Cardiac fibroblast (primary cell): ENCODE data around the gene MNAT1.

ENCODE experiments used
- DNase-seq, 2 donors: peaks; one replicate each; pipeline versions ENCODE4 v3.0.0 to v3.0.0-alpha.2; 2010; ENCODE audit warnings: low read depth in 2 of 2
- H3K4me3 ChIP-seq, 2 donors: replicated peaks in 1 of 2; 1 replicate in 1 of 2; 2 replicates in 1 of 2; pipeline ENCODE4 v1.5.1; 2011; ENCODE audit warnings: low read depth in 2 of 2, low read length in 2 of 2, mild to moderate bottlenecking in 2 of 2, moderate library complexity in 1 of 2
- TF ChIP-seq, protein P1 (sequence below): IDR thresholded peaks from one replicate; pipeline ENCODE4 v1.5.1; 2011; ENCODE audit warnings: low read depth, mild to moderate bottlenecking, low read length, inconsistent platforms

Gene MNAT1

DNA sequence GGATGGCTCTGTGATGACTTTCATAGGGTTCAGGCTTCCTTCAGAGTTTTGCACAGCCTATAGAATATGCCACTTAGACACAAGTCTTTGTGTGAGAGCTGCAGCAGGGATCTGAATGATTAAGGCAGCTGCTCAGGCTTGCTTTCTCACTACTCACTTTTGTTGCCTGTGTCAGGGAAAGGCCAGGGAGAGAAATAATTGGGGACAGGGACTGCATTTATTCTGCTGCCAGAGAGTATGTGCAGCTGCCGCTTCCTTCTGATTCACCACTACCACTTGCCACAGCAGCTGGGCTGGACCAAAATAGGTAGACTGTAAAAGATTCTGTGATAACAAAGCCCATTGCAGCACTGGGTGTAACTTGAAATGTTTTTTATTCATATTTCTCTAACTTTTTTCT is 196.7 kb downstream of the MNAT1 start:
- H3K4me3 ChIP-seq: no peak overlapping the region
- TF ChIP-seq, protein P1, sequence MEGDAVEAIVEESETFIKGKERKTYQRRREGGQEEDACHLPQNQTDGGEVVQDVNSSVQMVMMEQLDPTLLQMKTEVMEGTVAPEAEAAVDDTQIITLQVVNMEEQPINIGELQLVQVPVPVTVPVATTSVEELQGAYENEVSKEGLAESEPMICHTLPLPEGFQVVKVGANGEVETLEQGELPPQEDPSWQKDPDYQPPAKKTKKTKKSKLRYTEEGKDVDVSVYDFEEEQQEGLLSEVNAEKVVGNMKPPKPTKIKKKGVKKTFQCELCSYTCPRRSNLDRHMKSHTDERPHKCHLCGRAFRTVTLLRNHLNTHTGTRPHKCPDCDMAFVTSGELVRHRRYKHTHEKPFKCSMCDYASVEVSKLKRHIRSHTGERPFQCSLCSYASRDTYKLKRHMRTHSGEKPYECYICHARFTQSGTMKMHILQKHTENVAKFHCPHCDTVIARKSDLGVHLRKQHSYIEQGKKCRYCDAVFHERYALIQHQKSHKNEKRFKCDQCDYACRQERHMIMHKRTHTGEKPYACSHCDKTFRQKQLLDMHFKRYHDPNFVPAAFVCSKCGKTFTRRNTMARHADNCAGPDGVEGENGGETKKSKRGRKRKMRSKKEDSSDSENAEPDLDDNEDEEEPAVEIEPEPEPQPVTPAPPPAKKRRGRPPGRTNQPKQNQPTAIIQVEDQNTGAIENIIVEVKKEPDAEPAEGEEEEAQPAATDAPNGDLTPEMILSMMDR: no peak
- DNase-seq: no peak

DNA sequence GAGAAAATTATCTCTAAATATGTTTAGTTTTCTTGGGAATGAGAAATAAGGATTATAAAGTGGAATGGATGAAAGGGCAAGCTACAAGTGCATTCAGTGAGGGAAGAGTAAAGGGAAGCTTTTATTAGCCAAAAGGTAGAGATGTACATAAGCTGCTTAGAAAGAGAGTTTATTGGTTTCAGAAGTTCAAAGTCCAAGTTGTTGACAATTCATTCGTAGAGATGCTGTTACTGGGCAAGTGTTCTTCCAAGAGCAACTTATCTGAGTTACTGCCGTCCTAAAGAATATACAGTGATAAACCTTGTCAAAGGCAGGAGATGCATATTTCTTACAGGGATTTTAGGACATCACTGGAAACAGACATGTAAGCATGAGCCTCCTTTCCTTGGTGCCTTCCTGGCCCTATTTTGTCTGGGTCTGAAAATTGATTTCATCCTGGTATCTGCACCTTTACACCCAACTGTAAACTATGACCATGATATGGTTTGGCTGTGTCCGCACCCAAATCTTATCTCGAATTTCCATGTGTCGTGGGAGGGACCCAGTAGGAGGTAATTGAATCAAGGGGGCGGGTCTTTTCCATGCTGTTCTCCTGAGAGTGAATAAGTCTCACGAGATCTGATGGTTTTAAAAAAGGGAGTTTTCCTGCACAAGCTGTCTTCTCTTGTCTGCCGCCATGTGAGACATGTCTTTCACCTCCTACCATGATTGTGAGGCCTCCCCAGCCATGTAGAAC is 199.5 kb downstream of the MNAT1 start:
- H3K4me3 ChIP-seq: no peak overlapping the region
- DNase-seq: no peak
- TF ChIP-seq, protein P1: no peak

DNA sequence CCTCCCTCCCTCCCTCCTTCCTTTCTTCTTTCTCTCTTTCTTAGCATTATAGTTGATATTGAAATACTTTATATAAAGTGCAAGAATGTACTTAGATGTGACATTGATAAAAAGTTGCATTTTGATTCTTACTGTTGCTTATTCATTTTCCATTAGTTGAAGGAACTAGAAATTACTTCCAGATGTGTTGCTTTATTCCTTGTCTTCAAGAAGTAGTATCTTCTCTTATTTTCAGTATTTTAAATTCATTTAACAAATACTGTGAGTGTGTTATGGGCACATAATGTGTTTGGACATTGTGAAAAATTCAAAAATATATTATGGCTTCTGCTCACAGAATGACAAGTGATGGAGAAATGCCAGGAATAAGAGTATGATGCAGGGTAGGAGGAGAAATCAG is 200.8 kb downstream of the MNAT1 start:
- TF ChIP-seq, protein P1: no peak
- DNase-seq: no peak
- H3K4me3 ChIP-seq: no peak overlapping the region

DNA sequence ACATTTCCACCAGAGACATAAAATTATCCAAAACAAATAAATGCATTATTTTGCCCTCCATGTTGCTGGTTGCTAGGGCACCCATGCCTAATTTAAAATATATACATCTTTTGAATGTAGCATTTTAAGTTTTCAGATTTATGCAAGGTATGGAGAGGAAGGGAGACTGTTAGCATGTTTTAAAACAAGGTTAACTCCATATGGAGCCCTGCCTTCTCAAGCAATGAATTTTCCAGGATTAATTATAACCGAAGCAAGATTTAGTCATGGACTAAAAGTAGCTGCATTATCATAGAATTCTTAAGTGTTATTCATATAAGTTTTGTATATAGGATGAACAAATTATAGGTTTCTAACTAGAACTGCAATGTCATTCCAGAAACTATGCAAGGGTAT is 209.1 kb downstream of the MNAT1 start:
- no peak for DNase-seq
- TF ChIP-seq, protein P1: no peak

DNA sequence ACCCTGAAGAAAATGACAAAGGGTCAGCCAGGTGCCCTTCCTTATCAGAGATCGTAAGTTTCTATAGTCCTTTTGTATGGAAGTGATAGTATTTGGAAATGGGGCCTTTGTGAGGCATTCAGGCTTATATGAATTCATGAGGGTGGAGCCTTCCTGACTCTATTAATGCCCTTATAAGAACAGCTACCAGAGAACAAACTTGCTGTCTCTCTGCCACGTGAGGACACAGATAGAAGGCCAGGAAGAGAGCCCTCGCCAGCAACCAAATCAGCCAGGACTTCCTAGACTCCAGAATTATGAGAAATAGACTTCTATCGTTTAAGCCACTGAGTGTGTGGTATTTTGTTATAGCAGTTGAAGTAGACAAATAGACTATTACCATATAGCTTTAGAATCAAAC is 209.6 kb downstream of the MNAT1 start:
- peak in 1 of 2 donors; percentile 38 for DNase-seq
- no peak overlapping the region for H3K4me3 ChIP-seq
- TF ChIP-seq, protein P1: no peak

More for the DNA sequence above, 209.1 kb downstream of the MNAT1 start:
- H3K4me3 ChIP-seq: no peak overlapping the region

DNA sequence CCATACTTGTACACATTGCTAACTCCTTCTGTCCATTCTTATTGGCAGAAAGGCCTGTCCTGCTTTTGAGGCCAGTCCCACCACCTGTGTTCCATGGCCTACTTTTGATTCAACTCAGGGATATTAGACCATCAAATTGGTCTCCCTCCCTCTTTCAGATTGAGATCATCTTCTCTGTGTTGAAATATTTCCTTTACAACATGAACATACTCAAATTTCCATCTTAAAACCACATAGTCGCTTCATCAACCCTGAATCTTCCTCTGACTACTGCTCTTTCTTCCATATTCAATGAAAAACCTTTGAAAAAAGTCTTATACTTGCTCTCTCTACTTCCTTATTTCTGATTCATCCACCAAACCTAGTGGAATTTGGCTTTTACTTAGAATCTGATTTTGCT is 211.4 kb downstream of the MNAT1 start:
- no peak for DNase-seq
- H3K4me3 ChIP-seq: no peak overlapping the region
- TF ChIP-seq, protein P1: no peak

DNA sequence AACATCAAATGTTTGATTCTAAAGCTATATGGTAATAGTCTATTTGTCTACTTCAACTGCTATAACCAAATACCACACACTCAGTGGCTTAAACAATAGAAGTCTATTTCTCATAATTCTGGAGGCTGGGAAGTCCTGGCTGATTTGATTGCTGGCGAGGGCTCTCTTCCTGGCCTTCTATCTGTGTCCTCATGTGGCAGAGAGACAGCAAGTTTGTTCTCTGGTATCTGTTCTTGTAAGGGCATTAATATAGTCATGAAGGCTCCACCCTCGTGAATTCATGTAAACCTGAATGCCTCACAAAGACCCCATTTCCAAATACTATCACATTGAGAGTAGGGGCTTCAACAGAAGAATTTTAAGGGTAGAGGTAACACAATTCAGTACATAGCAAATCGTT is 212.2 kb downstream of the MNAT1 start:
- H3K4me3 ChIP-seq: no peak overlapping the region
- TF ChIP-seq, protein P1: no peak
- no peak for DNase-seq
